ENCODE measurements around the gene RFX6. TPM values are rescaled to one million over a fixed set of nuclear protein-coding genes. Genes with fewer than 3 reads are reported as not detected.

RFX6 gene
- total and polyA plus RNA-seq, 10 of the 15 experiments (the other 5 are each of a cell fraction or from before 2014, with no cell fraction given), result not detected

GRCh38 chr6:116858060-116858459 is 19.0 kb upstream of the RFX6 start:
- ChIA-PET POLR2A (no interaction called here), RAD21 (ENCODE audit: unreplicated experiment) (no interaction called here), SMC1A (ENCODE audit: uncharacterized antibody, unreplicated experiment) (interaction anchor here (0.6 to 0.7 kb wide), 2 partner anchors 49 to 112 kb away, joined by 3 read pairs; no protein-coding TSS in a partner anchor), CTCF (interaction anchor here (0.9 to 1.5 kb wide), 2 partner anchors 8 to 10 kb away, joined by 3 to 5 read pairs; no protein-coding TSS in a partner anchor)
- Histone ChIP-seq H2AFZ (ENCODE audit: control insufficient read depth, low read depth, low read length) (no peak overlapping the region), H3K27ac (ENCODE audit: control insufficient read depth, insufficient read depth) (no peak overlapping the region), H4K20me1 (ENCODE audit: control insufficient read depth, insufficient read depth) (no peaks in the 10 kb centered on the region), H3K79me2 (ENCODE audit: control insufficient read depth, insufficient read depth, low read length) (no peaks in the 10 kb centered on the region), H3K9ac (ENCODE audit: control insufficient read depth, insufficient read depth, low read length) (no peak overlapping the region), H3K4me2 (ENCODE audit: control insufficient read depth, insufficient read depth) (no peak overlapping the region), H3K36me3 (ENCODE audit: control insufficient read depth in 2 of 2, insufficient read depth in 2 of 2, low read length in 1 of 2) (no peaks in the 10 kb centered on the region), H3K9me3 (replicated peaks; ENCODE audit: control insufficient read depth, insufficient read depth, low read length) (no peaks in the 10 kb centered on the region; the same call in 2 of the 3 replicates), H3K4me3 (no peak overlapping the region), H3K27me3 (replicated peaks in 1 of 2; ENCODE audit: control insufficient read depth in 2 of 2, insufficient read depth in 2 of 2, low read length in 1 of 2) (no peaks in the 10 kb centered on the region), H3K4me1 (ENCODE audit: control insufficient read depth, insufficient read depth, low read length) (no peaks in the 10 kb centered on the region)
- intact Hi-C loops (cut with micrococcal nuclease; ENCODE audit: unreplicated experiment), result no loop called here
- ATAC-seq (no peak), FAIRE-seq (no peak), DNase-seq (ENCODE audit: low read depth, low spot score) (no peak)
- no TSS peak for BruUV-seq (replicated peaks)
- TF ChIP-seq RELA (IDR thresholded peaks at IDR 0.05; ENCODE audit: borderline replicate concordance, partially characterized antibody) (no peak), MTA3 (IDR thresholded peaks at IDR 0.05; ENCODE audit: borderline replicate concordance, low read length) (no peak)
- in situ Hi-C loops (cut with MboI), result no loop called here

GRCh38 chr6:116859264-116859663 is 17.8 kb upstream of the RFX6 start:
- intact Hi-C loops (cut with micrococcal nuclease; ENCODE audit: unreplicated experiment) (no loop called here), in situ Hi-C loops (cut with MboI) (no loop called here)
- SMC1A ChIA-PET (ENCODE audit: uncharacterized antibody, unreplicated experiment), result no interaction called here
- CTCF ChIA-PET, result interaction anchor here (0.9 to 1.0 kb wide), 2 partner anchors 8 to 9 kb away, joined by 3 read pairs; no protein-coding TSS in a partner anchor
- FAIRE-seq (no peak), DNase-seq (ENCODE audit: low read depth, low spot score) (no peak), ATAC-seq (no peak)
- Histone ChIP-seq H3K36me3 (ENCODE audit: control insufficient read depth in 2 of 2, insufficient read depth in 2 of 2, low read length in 1 of 2) (no peaks in the 10 kb centered on the region), H3K27ac (ENCODE audit: control insufficient read depth, insufficient read depth) (no peak overlapping the region), H3K79me2 (ENCODE audit: control insufficient read depth, insufficient read depth, low read length) (no peaks in the 10 kb centered on the region), H3K9me3 (replicated peaks; ENCODE audit: control insufficient read depth, insufficient read depth, low read length) (no peaks in the 10 kb centered on the region; the same call in 2 of the 3 replicates), H2AFZ (ENCODE audit: control insufficient read depth, low read depth, low read length) (no peak overlapping the region), H3K27me3 (replicated peaks in 1 of 2; ENCODE audit: control insufficient read depth in 2 of 2, insufficient read depth in 2 of 2, low read length in 1 of 2) (no peaks in the 10 kb centered on the region), H3K4me3 (no peak overlapping the region), H4K20me1 (ENCODE audit: control insufficient read depth, insufficient read depth) (no peaks in the 10 kb centered on the region), H3K4me2 (ENCODE audit: control insufficient read depth, insufficient read depth) (no peak overlapping the region), H3K9ac (ENCODE audit: control insufficient read depth, insufficient read depth, low read length) (no peak overlapping the region), H3K4me1 (ENCODE audit: control insufficient read depth, insufficient read depth, low read length) (no peaks in the 10 kb centered on the region)
- TF ChIP-seq CBX5 (IDR thresholded peaks at IDR 0.05; ENCODE audit: low read depth) (0 out of 2 replicates have a peak, but pooled peaks have one; percentile 57), POU2F2 (IDR thresholded peaks at IDR 0.05; ENCODE audit: borderline replicate concordance, low read depth, low read length) (no peak)
- POLR2A ChIA-PET, result no interaction called here
- BruUV-seq (replicated peaks), result no TSS peak
- RAD21 ChIA-PET (ENCODE audit: unreplicated experiment), result no interaction called here

Data from GM12878 (cell line).